ENCODE measurements around the gene TEK.
"Not testable (repeated sequence)": the region's sequence is repeated elsewhere in the genome, so short reads cannot be mapped to it uniquely, and the experiment has no call there.

The TEK gene

DNA sequence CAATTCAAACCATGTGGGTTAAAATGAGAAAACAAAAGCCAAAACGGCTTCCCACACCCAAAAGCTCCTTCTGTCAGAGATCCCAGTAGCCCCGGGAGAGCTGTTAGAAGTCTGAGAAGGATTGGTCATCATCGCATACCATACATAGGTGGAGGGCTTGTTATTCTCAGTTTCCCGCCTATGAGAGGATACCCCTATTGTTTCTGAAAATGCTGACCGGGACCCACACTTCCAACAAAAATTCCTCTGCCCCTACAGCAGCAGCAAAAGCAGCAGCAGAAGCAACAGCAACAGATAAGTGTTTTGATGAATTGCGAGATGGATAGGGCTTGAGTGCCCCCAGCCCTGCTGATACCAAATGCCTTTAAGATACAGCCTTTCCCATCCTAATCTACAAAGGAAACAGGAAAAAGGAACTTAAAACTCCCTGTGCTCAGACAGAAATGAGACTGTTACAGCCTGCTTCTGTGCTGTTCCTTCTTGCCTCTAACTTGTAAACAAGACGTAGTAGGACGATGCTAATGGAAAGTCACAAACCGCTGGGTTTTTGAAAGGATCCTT is at the start of gene TEK:
Gene TEK (plus strand): TSS at position 245 of the 561 bp plus-strand sequence. CDS start 366 bp downstream, outside the sequence.
- FAIRE-seq (no peak), DNase-seq (ENCODE audit: extremely low spot score, insufficient read length, low read depth) (no peak)

DNA sequence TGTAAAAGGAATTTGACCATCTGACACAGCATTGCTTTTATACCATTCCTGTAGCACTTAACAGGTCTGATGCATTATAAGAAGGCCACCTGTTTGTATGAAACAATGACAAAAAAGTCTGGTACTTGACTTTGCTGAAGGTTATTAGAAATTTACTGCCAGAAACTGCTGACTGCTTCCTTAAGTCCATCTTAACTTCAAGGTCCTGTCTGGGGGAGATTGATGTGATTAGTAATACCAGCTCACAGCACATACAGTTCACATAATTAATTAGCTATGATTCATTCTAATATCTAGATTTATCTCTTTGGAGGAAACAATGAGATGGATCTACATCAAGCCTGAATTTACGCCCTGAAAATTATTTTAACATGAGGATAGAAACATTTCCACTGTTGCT is 49.6 kb upstream of the TEK start:
- DNase-seq (ENCODE audit: extremely low spot score, insufficient read length, low read depth) (no peak), FAIRE-seq (no peak)

- DNase-seq (ENCODE audit: extremely low spot score, insufficient read length, low read depth) (no peak), FAIRE-seq (no peak)
Measured at GRCh38 chr9:27059907-27060306, 49.1 kb upstream of the TEK start.

DNA sequence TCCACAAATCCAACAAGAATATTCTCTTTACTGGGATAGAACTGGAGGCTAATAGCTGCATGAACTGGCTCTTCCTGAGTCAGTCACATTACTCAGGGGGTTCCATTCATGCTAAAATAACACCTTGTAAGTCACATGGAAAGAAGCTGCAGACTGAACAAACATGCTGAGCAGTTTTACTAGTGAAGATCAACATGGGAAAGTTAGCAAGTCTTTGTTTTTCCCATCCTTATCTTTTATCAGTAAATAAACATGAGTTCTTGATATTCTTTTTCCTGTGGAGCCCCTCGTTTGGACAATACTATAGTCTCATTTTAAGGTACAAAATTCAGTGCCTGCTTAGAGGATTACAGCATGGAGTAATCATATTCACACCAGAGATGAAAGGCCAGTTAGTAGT is 43.7 kb upstream of the TEK start:
- DNase-seq (ENCODE audit: extremely low spot score, insufficient read length, low read depth): no peak
- no peak for FAIRE-seq

DNA sequence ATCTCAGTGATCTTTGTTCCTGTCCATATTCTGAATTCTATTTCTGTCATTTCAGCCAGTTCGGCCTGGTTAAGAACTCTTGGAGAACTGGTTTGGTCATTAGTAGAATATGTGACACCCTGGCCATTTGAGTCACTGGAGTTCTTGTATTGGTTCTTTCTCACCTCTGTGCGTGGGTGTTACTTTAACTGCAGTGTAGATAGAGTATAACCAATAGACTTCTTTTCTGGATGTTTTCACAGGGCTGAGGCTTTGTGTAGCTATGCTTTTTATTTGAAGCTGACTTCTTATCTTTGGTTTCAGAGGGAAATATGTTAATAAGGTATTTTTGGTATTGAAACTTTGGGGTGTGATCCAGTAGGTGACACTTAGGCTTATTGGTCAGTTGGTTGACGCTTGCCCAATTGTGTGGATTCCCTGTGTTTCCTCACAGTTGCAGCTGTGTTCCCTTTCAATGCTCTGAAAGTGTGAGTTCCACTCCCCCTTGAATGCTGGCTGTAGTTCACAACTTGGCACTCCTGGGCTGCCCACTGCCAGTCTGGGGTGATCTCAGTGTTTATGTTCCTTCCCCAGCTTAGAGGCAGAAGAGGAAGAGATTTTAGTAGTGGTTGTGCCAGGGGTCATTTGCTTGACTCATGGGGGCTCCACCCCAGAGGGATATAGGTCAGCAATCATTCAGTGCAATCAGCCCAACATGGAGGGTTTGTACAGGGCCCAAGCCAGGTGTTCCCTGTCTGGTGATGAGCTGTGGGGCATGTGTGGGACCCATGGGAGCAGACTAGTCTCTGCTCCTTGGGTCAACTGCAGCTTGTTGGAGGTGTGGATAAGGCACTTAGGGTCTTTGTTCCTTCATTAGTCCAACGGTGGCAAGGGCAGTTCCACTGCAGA is 34.9 kb upstream of the TEK start:
- FAIRE-seq: no peak
- DNase-seq (ENCODE audit: extremely low spot score, insufficient read length, low read depth): no peak

GRCh38 chr9:27078685-27079084 is 30.3 kb upstream of the TEK start:
- no peak for FAIRE-seq
- no peak for DNase-seq (ENCODE audit: extremely low spot score, insufficient read length, low read depth)

- no peak for DNase-seq (ENCODE audit: extremely low spot score, insufficient read length, low read depth)
- FAIRE-seq: no peak
Measured at GRCh38 chr9:27085456-27085855, 23.6 kb upstream of the TEK start.

DNA sequence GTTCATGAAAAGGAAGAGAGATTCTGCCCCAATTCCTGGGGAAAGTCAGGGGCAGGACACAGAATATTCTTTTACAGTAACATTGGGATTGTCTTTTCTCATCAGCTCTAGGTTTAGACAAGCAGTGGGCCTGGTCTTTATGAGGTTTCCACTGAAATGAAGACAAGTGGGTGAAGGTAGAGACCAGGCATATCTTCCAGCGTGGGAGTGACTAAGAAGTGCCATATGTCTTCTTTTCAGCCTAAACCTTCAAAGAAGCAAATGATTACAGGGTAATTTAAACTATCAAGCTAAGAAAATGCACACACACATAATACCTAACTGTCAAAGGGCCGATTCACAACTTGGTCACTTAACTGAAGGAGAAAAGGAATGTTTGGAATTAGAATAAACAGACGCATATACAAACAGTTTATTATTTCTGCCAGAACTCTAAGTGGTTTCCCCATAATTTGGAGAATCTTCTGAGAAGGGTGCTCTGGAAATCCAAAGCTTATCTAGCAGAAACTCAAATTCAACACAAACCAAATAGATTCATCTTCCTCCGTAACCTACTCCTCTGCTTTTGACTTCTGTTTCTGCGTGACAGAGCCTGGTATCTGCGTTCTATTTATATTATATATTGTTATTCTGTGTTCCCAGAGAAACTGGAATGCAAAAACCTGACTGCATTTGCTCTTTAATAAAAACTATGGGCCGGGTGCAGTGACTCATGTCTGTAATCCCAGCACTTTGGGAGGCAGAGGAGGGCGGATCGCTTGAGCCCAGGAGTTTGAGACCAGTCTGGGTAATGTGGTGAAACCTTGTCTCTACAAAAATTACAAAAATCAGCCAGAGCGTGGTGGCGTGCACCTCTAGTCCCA is 22.0 kb upstream of the TEK start:
- DNase-seq (ENCODE audit: extremely low spot score, insufficient read length, low read depth) (no peak), FAIRE-seq (no peak)

- DNase-seq (ENCODE audit: extremely low spot score, insufficient read length, low read depth) (no peak), FAIRE-seq (no peak)
Measured at GRCh38 chr9:27088981-27089380, 20.0 kb upstream of the TEK start.

DNA sequence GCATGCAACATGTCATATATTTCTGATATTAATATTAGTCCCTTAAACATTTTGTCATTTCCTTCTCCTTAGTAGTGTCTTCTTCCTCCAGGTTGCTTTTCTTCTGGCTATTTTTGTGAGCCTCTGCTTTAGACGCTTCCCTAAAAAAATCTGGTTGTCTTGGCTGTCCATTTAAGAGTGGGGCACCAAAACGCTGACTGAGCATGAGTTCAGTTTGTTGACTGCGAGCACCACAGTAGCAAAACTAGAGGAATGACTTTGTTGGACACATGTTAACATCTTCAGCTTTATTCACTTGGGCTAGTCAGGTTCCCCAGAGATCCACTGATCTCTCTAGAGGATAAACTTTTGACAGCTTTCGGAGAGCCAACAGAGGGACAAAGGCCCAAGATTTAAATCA is 19.3 kb upstream of the TEK start:
- FAIRE-seq (no peak), DNase-seq (ENCODE audit: extremely low spot score, insufficient read length, low read depth) (no peak)

GRCh38 chr9:27090231-27090630 is 18.8 kb upstream of the TEK start:
- no peak for FAIRE-seq

GRCh38 chr9:27090711-27091110 is 18.3 kb upstream of the TEK start:
- FAIRE-seq (no peak), DNase-seq (ENCODE audit: extremely low spot score, insufficient read length, low read depth) (no peak)

More at GRCh38 chr9:27090231-27090630, 18.8 kb upstream of the TEK start:
- DNase-seq (ENCODE audit: extremely low spot score, insufficient read length, low read depth): no peak

GRCh38 chr9:27092496-27092895 is 16.5 kb upstream of the TEK start:
- FAIRE-seq: not testable (repeated sequence)

DNA sequence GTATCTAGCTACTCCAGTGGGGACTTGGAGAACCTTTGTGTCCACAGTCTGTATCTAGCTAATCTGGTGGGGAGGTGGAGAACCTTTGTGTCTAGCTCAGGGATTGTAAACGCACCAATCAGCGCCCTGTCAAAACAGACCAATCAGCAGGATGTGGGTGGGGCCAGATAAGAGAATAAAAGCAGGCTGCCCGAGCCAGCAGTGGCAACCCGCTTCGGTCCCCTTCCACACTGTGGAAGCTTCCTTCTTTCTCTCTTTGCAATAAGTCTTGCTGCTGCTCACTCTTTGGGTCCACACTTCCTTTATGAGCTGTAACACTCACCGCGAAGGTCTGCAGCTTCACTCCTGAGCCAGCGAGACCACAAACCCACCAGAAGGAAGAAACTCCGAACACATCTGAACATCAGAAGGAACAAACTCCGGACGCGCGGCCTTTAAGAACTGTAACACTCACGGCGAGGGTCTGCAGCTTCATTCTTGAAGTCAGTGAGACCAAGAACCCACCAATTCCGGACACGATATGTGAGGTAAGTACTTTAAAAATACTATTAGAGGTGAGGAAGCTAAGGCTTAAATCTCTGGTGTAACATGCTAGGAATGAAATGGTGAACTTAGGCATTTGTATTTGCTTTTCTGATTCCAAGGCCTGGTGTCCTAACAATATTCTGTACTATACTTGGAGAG is 15.5 kb upstream of the TEK start:
- not testable (repeated sequence) for FAIRE-seq; DNase-seq (ENCODE audit: extremely low spot score, insufficient read length, low read depth)

More at GRCh38 chr9:27092496-27092895, 16.5 kb upstream of the TEK start:
- not testable (repeated sequence) for DNase-seq (ENCODE audit: extremely low spot score, insufficient read length, low read depth)

DNA sequence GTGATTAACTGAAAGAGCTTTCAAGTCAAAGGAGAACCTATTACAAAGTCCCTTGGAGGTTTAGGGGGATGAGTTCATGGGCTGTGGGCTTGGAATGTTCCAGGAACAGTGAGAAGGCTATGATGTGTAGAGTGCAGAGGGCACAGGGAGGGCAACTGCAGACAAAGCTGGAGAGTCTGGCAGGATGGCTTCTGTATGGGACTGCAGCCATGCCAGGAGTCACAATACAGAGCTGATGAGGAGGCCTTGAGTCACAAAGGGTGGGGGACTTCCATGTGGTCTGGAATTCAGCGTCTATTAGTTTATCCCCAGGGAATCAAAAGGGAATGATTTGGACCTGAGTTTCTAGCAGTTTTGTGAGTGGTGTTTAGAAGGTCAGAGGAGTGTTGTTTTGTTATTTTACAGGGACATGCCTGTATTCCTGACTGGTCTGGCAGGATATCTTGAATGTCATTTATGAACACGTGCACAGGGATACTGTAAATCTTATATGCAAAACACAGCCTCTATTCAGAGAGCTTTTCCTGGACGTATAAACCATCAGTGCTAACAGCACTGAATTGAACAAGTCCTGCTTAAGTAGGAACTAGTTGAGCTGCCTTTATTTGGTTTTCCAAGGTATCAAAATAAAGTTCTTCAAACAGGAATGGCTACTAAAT is 14.3 kb upstream of the TEK start:
- DNase-seq (ENCODE audit: extremely low spot score, insufficient read length, low read depth): no peak
- no peak for FAIRE-seq

GRCh38 chr9:27107241-27107640 is 1.8 kb upstream of the TEK start:
- DNase-seq (ENCODE audit: extremely low spot score, insufficient read length, low read depth) (no peak), FAIRE-seq (no peak)

DNA sequence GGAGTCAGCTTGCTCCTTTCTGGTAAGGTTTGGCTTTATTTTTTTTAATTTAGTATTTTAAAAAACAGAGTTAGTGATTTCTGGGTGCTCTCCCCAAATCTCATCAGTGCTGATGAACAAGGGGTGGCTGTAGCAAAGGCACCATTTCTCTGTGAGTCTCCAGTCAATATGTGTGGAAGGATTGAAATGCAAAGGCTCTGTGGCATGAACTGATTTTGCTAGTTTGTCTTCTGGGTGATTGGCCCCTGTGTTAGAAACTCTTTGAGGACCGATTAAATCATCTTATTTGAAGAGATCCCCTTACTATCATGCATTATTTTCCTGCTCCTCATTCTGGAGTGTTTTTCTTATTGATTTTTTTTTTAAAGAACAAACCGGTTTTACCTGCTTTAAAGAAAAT is 596 bp downstream of the TEK start:
- FAIRE-seq: no peak
- DNase-seq (ENCODE audit: extremely low spot score, insufficient read length, low read depth): no peak

- FAIRE-seq (no peak), DNase-seq (ENCODE audit: extremely low spot score, insufficient read length, low read depth) (no peak)
Measured at GRCh38 chr9:27110181-27110580, 1.2 kb downstream of the TEK start.

GRCh38 chr9:27112235-27112634 is 3.2 kb downstream of the TEK start:
- DNase-seq (ENCODE audit: extremely low spot score, insufficient read length, low read depth) (no peak), FAIRE-seq (no peak)

Data from GM18507 (cell line).